NAMALWA (cell line): Measurements from ENCODE around the gene KRTAP19-3.
A peak's percentile ranks its signal among the peaks of the same experiment; 100 is the strongest.

Experiments
- DNase-seq: peaks from one replicate; pipeline ENCODE4 v3.0.0-alpha.2; 2015; ENCODE audit warnings: low spot score

Gene KRTAP19-3

DNA sequence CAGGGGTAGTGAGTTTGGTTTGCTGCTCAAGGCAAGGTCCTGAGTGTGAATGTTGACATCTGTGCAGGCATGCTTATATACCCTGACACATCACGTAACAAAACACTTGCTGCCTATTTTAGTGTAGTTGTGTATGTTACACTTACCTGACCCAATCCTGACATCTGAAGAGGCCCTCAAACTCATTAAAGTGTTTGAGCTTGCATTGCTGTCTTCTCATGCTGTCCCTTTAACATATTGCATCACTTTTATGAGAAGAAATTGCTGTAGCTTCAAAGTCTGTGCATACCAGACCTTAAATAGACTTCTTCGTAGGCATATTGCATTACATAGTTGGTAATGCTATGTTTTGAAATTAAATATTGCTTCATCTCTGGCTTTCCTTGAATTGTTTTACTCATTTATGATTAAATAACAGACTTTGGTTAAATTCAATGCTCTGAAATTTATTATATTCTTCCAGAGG, at the start of gene KRTAP19-3:
KRTAP19-3 (minus strand) TSS at position 51 of the 466 bp plus-strand sequence. CDS start 56 bp downstream, outside the sequence.
- no peak for DNase-seq

DNA sequence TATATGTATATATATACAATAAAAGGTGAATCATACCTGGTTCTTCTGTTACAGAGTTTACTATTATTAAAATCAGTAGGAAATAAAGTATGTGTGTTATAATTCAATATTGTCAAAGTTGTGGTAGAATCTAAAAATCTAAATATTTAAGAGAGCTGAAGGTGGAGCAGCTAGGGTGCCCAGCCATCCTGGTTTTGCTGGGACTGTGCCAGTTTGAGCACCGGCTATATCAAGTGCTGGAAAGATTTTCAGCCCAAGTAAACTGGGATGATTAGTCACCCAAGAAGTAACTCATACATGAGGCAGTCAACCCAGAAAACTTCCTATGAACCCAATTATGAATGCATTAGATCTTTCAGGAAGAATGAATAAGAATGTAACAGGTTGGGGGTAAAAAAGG, 27.1 kb upstream of the KRTAP19-3 start:
- DNase-seq, result no peak

DNA sequence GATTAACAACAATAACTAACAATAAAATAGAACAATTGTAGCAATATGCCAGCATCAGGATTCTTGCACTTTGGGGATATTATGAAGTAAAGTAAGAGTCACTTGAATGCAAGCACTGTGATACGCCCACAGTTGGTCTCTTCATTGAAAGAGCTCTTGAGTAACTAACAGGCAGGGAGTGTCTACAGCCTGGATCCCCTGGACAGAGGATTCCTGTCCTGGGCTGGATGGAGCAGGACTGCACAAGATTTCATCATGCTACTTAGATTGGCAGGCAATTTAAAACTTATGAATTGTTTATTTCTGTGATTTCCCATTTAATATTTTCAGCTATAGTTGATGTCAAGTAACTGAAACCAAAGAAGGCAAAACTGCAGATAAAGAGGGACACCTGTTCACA, 23.9 kb upstream of the KRTAP19-3 start:
- no peak for DNase-seq

DNA sequence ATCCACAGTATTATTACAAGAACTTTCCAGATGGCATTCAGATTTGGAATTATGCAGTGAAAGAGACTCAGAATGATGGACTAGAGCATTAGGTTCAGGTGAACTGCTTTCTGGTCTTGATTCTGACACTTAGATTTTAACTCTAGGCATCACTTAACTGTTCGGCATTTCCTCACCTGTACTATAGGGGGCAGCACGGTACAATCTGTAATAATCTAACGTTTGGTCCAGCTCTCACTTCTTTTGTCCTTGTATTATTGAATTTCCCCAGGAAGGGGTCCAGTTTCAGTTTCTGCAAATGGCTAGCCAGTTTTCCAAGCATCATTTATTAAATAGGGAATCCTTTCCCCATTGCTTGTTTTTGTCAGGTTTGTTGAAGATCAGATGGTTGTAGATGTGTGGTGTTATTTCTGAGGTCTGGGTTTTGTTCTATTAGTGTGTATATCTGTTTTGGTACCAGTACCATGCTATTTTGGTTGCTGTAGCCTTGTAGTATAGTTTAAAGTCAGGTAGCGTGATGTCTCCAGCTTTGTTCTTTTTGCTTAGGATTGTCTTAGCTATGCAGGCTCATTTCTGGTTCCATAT, 13.9 kb upstream of the KRTAP19-3 start:
- DNase-seq, result peak; percentile 20

DNA sequence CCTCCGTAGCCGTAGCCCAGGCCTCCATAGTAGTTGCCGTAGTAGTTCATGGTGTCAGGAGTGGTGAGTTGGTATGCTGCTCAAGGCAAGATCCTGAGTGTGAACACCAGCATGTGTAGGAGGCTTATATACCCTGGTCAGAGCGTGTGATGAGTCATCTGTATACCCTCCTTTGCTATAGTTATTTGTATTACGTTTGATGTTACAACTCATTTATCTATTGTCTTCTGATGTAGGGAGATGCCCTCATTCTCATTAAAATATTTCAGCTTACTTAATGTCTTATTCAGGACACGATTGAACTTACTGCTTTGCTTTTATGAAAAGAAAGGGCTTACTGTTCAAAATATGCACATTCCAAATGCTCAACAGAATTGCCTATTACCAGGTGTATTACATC, 10.2 kb upstream of the KRTAP19-3 start, which contains the start of gene KRTAP19-5:
KRTAP19-5 (minus strand) TSS at position 101 of the 400 bp plus-strand sequence; CDS start at position 50, 51 bp downstream.
- DNase-seq, result no peak

DNA sequence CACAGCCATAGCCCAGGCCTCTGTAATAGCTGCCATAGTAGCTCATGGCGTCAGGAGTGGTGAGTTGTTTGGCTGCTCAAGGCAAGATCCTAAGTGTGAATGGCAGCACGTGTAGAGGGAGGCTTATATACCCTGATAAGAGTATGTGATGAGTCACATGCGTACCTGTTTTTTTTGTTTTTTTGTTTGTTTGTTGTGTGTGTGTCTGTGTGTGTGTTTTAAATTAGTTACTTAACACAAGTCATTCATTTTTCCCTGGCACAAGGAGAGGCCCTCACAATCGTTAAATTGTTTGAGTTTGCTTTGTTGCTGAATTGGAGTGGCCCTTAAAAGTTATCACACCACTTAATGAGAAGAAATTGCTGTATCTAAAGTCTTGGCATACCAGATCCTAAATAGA, 5.3 kb upstream of the KRTAP19-3 start, which contains the start of gene KRTAP19-4:
KRTAP19-4 (minus strand) TSS at position 101 of the 400 bp plus-strand sequence; CDS start at position 46, 55 bp downstream.
- no peak for DNase-seq

DNA sequence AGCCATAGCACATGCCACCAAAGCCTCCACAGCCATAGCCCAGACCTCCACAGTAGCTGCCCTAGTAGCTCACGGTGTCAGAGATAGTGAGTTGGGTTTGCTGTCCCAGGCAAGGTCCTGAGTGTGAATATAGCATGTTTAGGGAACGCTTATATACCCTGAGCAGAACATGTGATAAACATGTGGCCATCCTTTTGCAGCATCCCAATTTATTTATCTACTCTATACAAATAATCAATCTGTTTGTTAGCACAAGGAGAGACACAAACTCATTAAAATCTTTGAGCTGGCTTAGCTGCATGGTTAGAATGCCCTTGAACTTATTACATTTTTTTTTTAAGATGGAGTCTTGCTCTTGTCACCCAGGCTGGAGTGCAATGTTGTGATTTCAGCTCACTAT, 4.5 kb downstream of the KRTAP19-3 start, which contains the start of gene KRTAP19-2:
KRTAP19-2 (minus strand) TSS at position 101 of the 400 bp plus-strand sequence; CDS start at position 13, 88 bp downstream.
- no peak for DNase-seq

DNA sequence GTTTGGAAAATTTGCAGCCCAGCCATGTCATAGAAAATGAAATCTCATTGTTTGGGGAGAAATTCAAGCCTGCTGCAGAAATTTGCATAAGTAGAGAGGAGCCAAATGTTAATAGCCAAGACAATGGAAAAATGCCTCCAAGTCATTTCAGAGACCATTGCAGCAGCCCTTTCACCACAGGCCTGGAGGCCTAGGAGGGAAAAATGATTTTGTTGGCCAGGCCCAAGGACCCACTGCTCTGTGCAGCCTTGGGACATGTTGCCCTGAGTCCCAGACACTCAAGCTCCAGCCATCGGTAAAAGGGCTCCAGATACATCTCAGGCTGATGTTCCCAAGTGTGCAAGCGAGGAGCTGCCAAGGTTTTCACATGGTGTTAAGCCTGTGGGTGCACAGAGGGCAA, 5.6 kb downstream of the KRTAP19-3 start:
- DNase-seq, result no peak

DNA sequence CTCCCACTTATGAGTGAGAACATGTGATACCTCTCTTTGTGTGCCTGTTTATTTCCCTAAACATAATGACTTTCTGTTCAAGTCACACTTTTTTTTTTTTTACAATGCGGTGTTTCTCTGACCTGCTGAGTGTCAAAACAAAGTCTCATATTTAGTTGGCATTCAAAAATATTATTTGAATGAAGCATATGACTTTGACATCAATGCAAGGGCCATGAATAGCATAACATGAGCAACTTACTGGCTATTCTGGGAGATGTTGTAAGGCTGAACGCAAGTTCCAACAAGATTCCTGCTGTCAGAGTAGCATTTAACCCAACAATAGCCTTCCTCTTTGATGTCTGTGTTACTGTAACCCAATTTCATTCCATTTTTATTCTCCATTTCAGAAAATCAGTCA, 9.7 kb downstream of the KRTAP19-3 start:
- no peak for DNase-seq

DNA sequence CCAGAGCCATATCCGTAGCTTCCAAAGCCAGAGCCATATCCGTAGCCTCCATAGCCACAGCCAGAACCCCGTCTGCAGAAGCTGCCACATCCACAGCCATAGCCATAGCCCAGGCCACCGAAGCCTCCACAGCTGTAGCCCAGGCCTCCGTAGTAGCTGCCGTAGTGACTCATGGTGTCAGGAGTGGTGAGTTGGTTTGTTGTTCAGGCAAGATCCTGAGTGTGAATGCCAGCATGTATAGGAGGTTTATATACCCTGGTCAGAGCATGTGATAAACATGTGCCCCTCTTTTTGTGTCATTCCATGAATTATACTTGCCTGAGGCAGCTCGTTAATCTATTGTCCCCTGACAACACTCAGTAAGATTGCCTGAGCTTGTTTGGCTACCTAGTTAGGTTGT, 11.7 kb downstream of the KRTAP19-3 start, which contains the start of gene KRTAP19-1:
KRTAP19-1 (minus strand) TSS at position 223 of the 400 bp plus-strand sequence; CDS start at position 173, 50 bp downstream.
- DNase-seq, result no peak

DNA sequence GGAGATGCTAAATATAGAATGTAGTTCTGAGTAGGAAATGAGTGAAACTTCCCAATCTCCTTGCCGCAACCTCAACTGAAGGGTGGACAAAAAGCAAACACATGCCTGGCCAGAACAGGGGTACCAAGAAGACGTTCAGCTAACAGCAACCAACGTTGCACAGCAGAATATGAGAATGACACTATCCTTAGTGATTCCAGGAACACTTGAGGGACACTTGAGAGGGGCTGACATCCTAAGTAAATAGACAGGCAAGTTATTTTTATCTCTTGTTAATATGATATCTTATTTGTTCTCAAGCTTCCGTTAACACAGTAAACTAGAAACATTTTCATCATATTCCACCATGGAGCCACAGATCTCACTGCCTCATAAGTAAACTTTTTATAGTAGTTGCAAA, 12.6 kb downstream of the KRTAP19-3 start:
- no peak for DNase-seq

DNA sequence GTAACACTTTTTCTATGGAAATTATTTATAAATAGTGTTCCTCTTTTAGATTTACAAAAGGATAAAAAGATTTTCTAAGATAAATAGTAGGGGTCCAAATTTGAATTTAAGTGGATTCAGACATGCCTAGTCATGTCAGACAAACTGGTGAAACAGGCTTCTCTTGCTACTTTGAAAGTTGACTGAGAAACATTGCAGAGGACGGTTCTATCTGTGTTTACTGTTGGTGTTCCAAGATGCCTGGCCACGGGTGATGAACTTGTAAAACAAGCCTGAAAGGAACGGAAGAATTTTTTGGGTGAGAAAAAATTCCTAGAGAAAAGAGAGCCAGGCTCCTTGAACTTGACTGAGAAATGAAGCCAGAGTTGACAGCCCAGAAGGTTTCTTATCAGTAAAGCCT, 13.8 kb downstream of the KRTAP19-3 start:
- DNase-seq, result no peak

DNA sequence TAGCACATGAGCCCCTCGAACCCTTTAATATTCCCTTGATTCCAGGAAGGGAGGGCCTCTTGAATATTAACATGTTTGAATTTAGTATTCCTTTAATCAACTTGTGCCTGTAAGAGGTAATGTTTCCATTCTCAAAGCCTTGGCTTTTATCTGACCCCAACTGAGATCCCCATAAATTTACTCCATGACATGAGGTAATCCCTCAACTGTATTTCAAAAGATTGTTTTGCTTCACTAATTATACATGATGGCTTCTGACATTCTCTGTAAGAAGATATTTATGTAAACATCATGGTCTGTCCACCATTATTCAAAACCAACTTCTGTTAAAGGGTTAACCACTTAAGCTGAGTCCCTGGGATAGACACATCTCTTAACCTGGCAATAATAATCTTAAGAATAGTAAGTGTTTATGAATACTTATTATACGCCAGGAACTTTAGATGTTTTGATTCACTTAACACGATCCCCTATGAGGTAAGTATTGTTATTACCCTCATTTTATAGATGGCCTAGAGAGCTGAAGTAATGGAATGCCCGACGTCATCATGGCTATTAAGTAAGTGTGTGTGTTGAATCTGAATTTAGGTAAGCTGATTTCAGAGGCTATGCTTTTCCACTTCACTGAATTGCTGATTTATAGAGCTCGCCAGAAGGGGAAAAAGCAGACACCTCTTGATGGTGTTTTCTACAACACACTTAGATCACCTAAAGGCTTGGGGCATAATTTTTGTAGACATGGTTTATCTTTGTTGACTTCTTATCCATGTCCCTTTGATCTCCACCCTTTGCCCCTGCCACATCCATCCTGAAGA, 22.7 kb downstream of the KRTAP19-3 start:
- DNase-seq, result no peak

DNA sequence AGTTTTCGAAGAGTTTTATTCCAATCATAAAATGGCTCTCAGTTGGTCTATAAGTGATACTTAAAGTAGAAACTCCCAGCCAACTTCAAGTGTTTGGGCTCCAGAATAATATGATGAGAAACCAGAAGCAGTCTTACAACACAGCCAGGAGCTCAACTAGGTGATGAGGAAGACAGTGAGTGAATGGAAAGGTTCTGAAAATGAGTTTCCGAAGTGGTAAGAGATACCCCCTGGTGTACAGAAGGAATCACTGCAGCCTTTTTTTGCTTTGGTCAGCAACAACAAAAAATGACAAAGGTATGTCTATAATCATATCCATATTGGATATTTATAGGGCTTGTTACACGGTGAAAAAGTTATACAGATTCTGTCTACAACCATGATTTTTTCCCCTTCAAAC, 28.1 kb downstream of the KRTAP19-3 start:
- peak; percentile 54 for DNase-seq

DNA sequence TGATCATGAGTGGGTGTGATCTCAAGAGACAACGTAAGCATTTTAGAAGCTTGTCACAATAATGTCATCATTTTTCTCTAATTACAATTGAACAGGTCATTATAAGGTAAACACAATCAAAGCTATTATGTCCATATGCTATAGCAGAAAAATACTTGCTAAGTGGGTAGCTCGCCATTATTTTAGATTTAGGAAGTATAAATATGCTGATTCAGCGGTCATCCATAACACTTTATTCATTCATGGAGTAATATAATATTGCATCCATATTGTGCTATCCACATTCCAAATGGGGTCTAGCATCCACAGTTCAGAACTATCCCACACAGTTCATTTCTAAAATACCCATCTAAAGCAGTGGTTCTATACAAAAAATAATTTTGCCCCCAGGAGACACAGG, 43.3 kb downstream of the KRTAP19-3 start:
- no peak for DNase-seq

DNA sequence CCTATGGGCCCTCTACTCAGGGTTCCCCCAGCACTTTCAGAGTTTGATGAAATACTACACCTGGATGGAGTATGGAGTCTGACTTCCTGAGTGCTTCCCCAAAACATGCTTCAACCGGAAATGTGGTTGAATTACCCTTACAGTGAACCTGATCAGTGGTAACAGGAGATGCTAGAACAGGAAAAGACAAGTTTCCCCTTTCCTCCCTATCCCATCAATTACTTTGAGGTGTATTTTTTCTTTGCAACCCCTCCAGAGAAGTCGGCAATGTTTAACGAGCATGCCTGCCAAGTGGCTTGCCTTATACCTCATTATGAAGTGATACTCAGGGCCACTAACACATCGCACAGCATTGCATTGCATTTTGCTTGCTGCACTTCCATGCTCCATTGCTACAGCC, 44.8 kb downstream of the KRTAP19-3 start:
- no peak for DNase-seq

DNA sequence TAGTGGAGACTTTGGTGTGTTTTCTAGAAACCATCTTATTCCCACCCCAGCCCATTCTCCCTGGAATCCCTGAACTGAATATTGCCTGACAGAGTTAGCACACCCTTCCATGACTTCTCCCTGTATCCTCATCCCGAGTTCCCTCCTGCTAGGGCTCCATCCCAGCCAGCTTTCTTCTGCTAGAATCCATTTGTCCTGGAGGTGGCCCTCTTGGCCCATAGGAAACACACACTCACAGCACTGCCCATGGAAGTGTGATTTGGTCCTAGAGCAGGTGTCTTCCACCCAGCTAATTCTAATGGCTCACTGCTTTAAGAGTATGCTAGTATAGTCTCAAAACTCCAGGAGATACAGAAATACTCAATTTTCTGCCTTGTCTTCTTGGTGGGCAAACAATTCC, 47.6 kb downstream of the KRTAP19-3 start:
- DNase-seq, result no peak

DNA sequence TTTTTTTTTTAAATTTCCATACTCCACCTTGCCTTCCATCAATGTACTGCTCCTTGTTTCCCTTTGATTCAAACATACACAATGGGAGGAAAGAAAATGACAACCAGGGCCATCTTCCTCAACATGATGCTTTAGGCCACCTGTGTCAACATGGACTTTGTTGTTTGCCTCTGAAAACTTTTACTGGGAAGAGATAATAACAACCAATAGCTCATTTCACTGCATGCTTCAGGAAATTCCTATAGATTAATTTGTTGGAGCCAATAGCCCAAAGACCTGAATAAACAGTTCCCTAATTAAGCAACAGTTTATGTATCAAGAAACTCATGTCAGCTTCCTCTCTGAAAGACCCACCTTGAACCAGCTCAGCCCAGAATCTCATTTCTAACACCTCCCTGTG, 48.6 kb downstream of the KRTAP19-3 start:
- DNase-seq, result no peak
